H1 (cell line): ENCODE measurements around the gene TGM4. TPM values are rescaled to one million over a fixed set of nuclear protein-coding genes. Genes with fewer than 3 reads are reported as not detected.

ENCODE experiments used
- CTCF ChIA-PET: fragments of 300-600 bp; sonication (Branson Sonifier 250); formaldehyde crosslinking; loops from one replicate; lab custom pipeline; 2021; ENCODE audit not compliant: partially characterized antibody; lab: Charles Lee
- POLR2A ChIA-PET: fragments of 300-600 bp; sonication (Branson Sonifier 250); formaldehyde crosslinking; loops from one replicate; lab custom pipeline; 2021; ENCODE audit warnings: inconsistent platforms; ENCODE audit not compliant: partially characterized antibody; lab: Charles Lee
- DNase-seq, 2 experiments: peaks; one replicate each; pipeline versions ENCODE4 v3.0.0 to v3.0.0-alpha.2; 2010 to 2022; ENCODE audit warnings: low spot score in 2 of 2, low read depth in 1 of 2, mixed read lengths in 1 of 2
- FAIRE-seq: peaks from 2 replicates; lab custom pipeline; 2011; peaks lifted over from hg19 to GRCh38; lab: Jason Lieb, UNC
- H2AFZ ChIP-seq: 2 replicates; pipeline ENCODE4 v1.8.1; 2012; ENCODE audit warnings: low read length, inconsistent platforms
- H2AK5ac ChIP-seq: 2 replicates; pipeline ENCODE4 v1.6.1; 2013; ENCODE audit warnings: low read depth, low read length
- H2BK120ac ChIP-seq: replicated peaks from 2 replicates; pipeline ENCODE3; 2013; ENCODE audit warnings: low read depth, low read length, inconsistent platforms
- H2BK12ac ChIP-seq: 2 replicates; pipeline ENCODE4 v1.6.1; 2013; ENCODE audit warnings: low read depth, low read length
- H2BK15ac ChIP-seq: 2 replicates; pipeline ENCODE4 v1.6.1; 2013; ENCODE audit warnings: low read length
- H2BK20ac ChIP-seq: 2 replicates; pipeline ENCODE4 v1.6.1; 2013; ENCODE audit warnings: low read length
- H2BK5ac ChIP-seq: 2 replicates; pipeline ENCODE4 v1.6.1; 2013; ENCODE audit warnings: low read depth, low read length
- H3K14ac ChIP-seq: 2 replicates; pipeline ENCODE4 v1.6.1; 2013; ENCODE audit warnings: inconsistent platforms; ENCODE audit not compliant: insufficient read length
- H3K18ac ChIP-seq: 2 replicates; pipeline ENCODE4 v1.6.1; 2013; ENCODE audit warnings: low read length; ENCODE audit errors: extremely low read depth
- H3K23ac ChIP-seq: 2 replicates; pipeline ENCODE4 v1.6.1; 2013; ENCODE audit warnings: inconsistent platforms; ENCODE audit not compliant: insufficient read length
- H3K23me2 ChIP-seq: 2 replicates; pipeline ENCODE4 v1.6.1; 2013; ENCODE audit warnings: low read depth, low read length
- H3K27ac ChIP-seq: 2 replicates; pipeline ENCODE4 v1.6.1; 2011; ENCODE audit warnings: low read depth, low read length, inconsistent platforms
- H3K27me3 ChIP-seq, 4 experiments: replicated peaks in 1 of 4; 1 replicate in 1 of 4; 2 replicates in 3 of 4; pipeline versions ENCODE4 v1.6.1 to v1.8.1; 2011 to 2013; ENCODE audit warnings: low read length in 3 of 4, mild to moderate bottlenecking in 3 of 4, inconsistent platforms in 2 of 4, mixed read lengths in 2 of 4, moderate library complexity in 1 of 4; ENCODE audit not compliant: control insufficient read depth in 3 of 4, insufficient read depth in 3 of 4; ENCODE audit errors: extremely low read depth in 1 of 4
- H3K36me3 ChIP-seq, 4 experiments: 2 replicates each; pipeline versions ENCODE4 v1.6.1 to v1.8.1; 2011 to 2013; ENCODE audit warnings: mild to moderate bottlenecking in 4 of 4, low read length in 3 of 4, moderate library complexity in 2 of 4, control low read depth in 1 of 4, inconsistent platforms in 1 of 4; ENCODE audit not compliant: insufficient read depth in 4 of 4, control insufficient read depth in 2 of 4
- H3K4ac ChIP-seq: replicated peaks from 2 replicates; pipeline ENCODE3; 2013; ENCODE audit warnings: low read length, low read depth, mixed read lengths, inconsistent platforms; ENCODE audit not compliant: insufficient read length
- H3K4me1 ChIP-seq, 4 experiments: replicated peaks in 1 of 4; 1 replicate in 1 of 4; 2 replicates in 3 of 4; pipeline versions ENCODE4 v1.6.1 to v1.8.1; 2011 to 2013; ENCODE audit warnings: low read length in 3 of 4, inconsistent platforms in 2 of 4, mixed read lengths in 1 of 4; ENCODE audit not compliant: insufficient read depth in 4 of 4, control insufficient read depth in 3 of 4
- H3K4me2 ChIP-seq, 2 experiments: 2 replicates each; pipeline versions ENCODE4 v1.6.1 to v1.8.1; 2011 to 2013; ENCODE audit warnings: low read depth in 2 of 2, low read length in 2 of 2, control low read depth in 1 of 2, inconsistent platforms in 1 of 2, mild to moderate bottlenecking in 1 of 2; ENCODE audit not compliant: insufficient read depth in 1 of 2
- H3K4me3 ChIP-seq, 4 experiments: fragments of 200-600, 300-600 bp in 1 of 4; sonication (generic), shearing (Covaris generic), sonication (Bioruptor Twin) in 1 of 4; 2 replicates each; pipeline versions ENCODE4 v1.5.1 to v1.8.1; 2011 to 2016; ENCODE audit warnings: low read length in 4 of 4, low read depth in 3 of 4, control low read depth in 2 of 4, inconsistent platforms in 2 of 4, mild to moderate bottlenecking in 2 of 4, mixed read lengths in 1 of 4, moderate library complexity in 1 of 4; ENCODE audit not compliant: insufficient read depth in 2 of 4; ENCODE audit errors: extremely low read depth in 1 of 4
- H3K56ac ChIP-seq: replicated peaks from 2 replicates; pipeline ENCODE3; 2013; ENCODE audit warnings: low read depth, mild to moderate bottlenecking, mixed read lengths, low read length, inconsistent platforms; ENCODE audit not compliant: insufficient read length
- H3K79me1 ChIP-seq: 2 replicates; pipeline ENCODE4 v1.6.1; 2013; ENCODE audit warnings: low read depth, low read length, control low read depth
- H3K79me2 ChIP-seq, 2 experiments: 2 replicates each; pipeline versions ENCODE4 v1.6.1 to v1.8.1; 2012 to 2013; ENCODE audit warnings: low read length in 2 of 2, mild to moderate bottlenecking in 2 of 2, inconsistent platforms in 1 of 2; ENCODE audit not compliant: insufficient read depth in 2 of 2, control insufficient read depth in 1 of 2
- H3K9ac ChIP-seq, 4 experiments: replicated peaks in 1 of 4; 1 replicate in 1 of 4; 2 replicates in 3 of 4; pipeline versions ENCODE4 v1.6.1 to v1.8.1; 2011 to 2013; ENCODE audit warnings: low read depth in 3 of 4, low read length in 3 of 4, control low read depth in 2 of 4, mild to moderate bottlenecking in 2 of 4, moderate library complexity in 2 of 4, inconsistent platforms in 1 of 4; ENCODE audit errors: extremely low read depth in 1 of 4
- H3K9me3 ChIP-seq, 2 experiments: 2 replicates each; pipeline versions ENCODE4 v1.6.1 to v1.8.1; 2012 to 2013; ENCODE audit warnings: mild to moderate bottlenecking in 2 of 2, moderate library complexity in 2 of 2, control low read depth in 1 of 2, inconsistent platforms in 1 of 2, low read depth in 1 of 2, low read length in 1 of 2, mixed read lengths in 1 of 2; ENCODE audit not compliant: insufficient read depth in 2 of 2
- H4K20me1 ChIP-seq, 2 experiments: replicated peaks in 1 of 2; 2 replicates each; pipeline versions ENCODE3 to v1.8.1; 2011 to 2013; ENCODE audit warnings: inconsistent platforms in 2 of 2, low read length in 2 of 2, mild to moderate bottlenecking in 1 of 2; ENCODE audit not compliant: insufficient read depth in 2 of 2, control insufficient read depth in 1 of 2
- H4K5ac ChIP-seq: 2 replicates; pipeline ENCODE4 v1.6.1; 2013; ENCODE audit warnings: low read length, low read depth, mixed read lengths, inconsistent platforms; ENCODE audit not compliant: insufficient read length
- H4K8ac ChIP-seq: 2 replicates; pipeline ENCODE4 v1.8.0; 2013; ENCODE audit warnings: mild to moderate bottlenecking, moderate library complexity, low read length, inconsistent platforms; ENCODE audit not compliant: insufficient read depth; ENCODE audit errors: extremely low read depth
- H4K91ac ChIP-seq: replicated peaks from 2 replicates; pipeline ENCODE3; 2013; ENCODE audit warnings: low read length, mixed read lengths, inconsistent platforms; ENCODE audit not compliant: insufficient read length
- ASH2L ChIP-seq: fragments of 200-600, 300-600 bp; sonication (generic); IDR thresholded peaks from one replicate; pipeline ENCODE4 v1.7.1; 2017; ENCODE audit warnings: low read length
- BACH1 ChIP-seq: IDR thresholded peaks from 2 replicates; pipeline ENCODE4 v1.6.1; 2012; ENCODE audit warnings: low read length, improper control_type of control experiment
- CEBPB ChIP-seq: IDR thresholded peaks from 2 replicates; pipeline ENCODE4 v1.6.1; 2012; ENCODE audit warnings: low read depth, low read length
- CTBP2 ChIP-seq: IDR thresholded peaks from 2 replicates; pipeline ENCODE4 v1.7.0; 2011; ENCODE audit warnings: borderline replicate concordance, mild to moderate bottlenecking, moderate library complexity, mixed read lengths, low read length; ENCODE audit not compliant: insufficient read depth, insufficient read length
- JUN ChIP-seq: IDR thresholded peaks from 2 replicates; pipeline ENCODE4 v1.6.1; 2011; ENCODE audit warnings: low read depth, mild to moderate bottlenecking, improper control_type of control experiment, low read length
- PHF8 ChIP-seq: fragments of 200-600 bp; sonication (generic); conservative IDR thresholded peaks from 2 replicates; pipeline ENCODE4 v1.7.1; 2012; ENCODE audit warnings: low read depth, mild to moderate bottlenecking, inconsistent platforms, low read length, moderate library complexity
- RAD21 ChIP-seq, 2 experiments: IDR thresholded peaks in 1 of 2; conservative IDR thresholded peaks in 1 of 2; 2 replicates each; pipeline ENCODE4 v1.6.1; 2011; ENCODE audit warnings: low read depth in 2 of 2, low read length in 2 of 2, improper control_type of control experiment in 1 of 2, inconsistent platforms in 1 of 2, mild to moderate bottlenecking in 1 of 2, moderate library complexity in 1 of 2
- SIX5 ChIP-seq: IDR thresholded peaks from 2 replicates; pipeline ENCODE4 v1.6.1; 2011; ENCODE audit warnings: mild to moderate bottlenecking, low read depth, low read length
- WGBS, 2 experiments: shearing (Covaris generic) in 1 of 2; methylation state at CpG; one replicate each; pipeline versions ENCODE4 v1.1.6 to v1.1.7; 2013 to 2015; ENCODE audit warnings: low lambda C conversion rate in 2 of 2, mixed read lengths in 2 of 2, inconsistent platforms in 1 of 2, low coverage in 1 of 2, missing lambda C conversion rate in 1 of 2; ENCODE audit not compliant: insufficient replicate concordance in 2 of 2, insufficient coverage in 1 of 2, insufficient read length in 1 of 2; ENCODE audit errors: extremely low coverage in 1 of 2, missing lambda C conversion rate in 1 of 2; 5-methylcytosine and 5-hydroxymethylcytosine counted together
- polyA plus RNA-seq, 7 experiments: library from polyadenylated mRNA; depleted of rRNA in 3 of 7; stranded (reverse) in 5 of 7; unstranded in 2 of 7; fragments of >200 nt in 5 of 7; fragments of 200-250 nt in 2 of 7; gene quantifications; 1 replicate in 5 of 7; 2 replicates in 1 of 7; 4 replicates in 1 of 7; pipeline versions ENCODE4 v1.2.1 to v1.2.3, GENCODE V29; 2011 to 2013; ENCODE audit warnings: missing spikeins in 2 of 7, mixed read lengths in 2 of 7
- total RNA-seq: library from RNA; stranded (reverse); fragmentation: NEBNext Ultra II Directional; extraction: Animal tissue kit (Norgen Biotek cat#: 25700); gene quantifications from 2 replicates; pipeline ENCODE4 v1.2.1, GENCODE V29; 2021
- TF ChIP-seq, protein P1 (sequence below): IDR thresholded peaks from 2 replicates; pipeline ENCODE4 v1.6.1; 2012; ENCODE audit warnings: low read length, inconsistent platforms
- TF ChIP-seq, protein P2 (sequence below): IDR thresholded peaks from 2 replicates; pipeline ENCODE4 v1.6.1; 2011; ENCODE audit warnings: low read depth, mild to moderate bottlenecking, low read length; ENCODE audit not compliant: insufficient read depth

TGM4 gene
- total and polyA plus RNA-seq, 2 of the 8 experiments (the other 6 are each of a cell fraction or from before 2014, with no cell fraction given): 0.02 TPM; not detected in 1

- no peak overlapping the region for H3K23ac ChIP-seq
- no peak overlapping the region for H4K91ac ChIP-seq
- ChIA-PET CTCF (interaction anchor here (3.9 kb wide), 1 partner anchor 13 kb away, joined by 17 read pairs; no protein-coding TSS in a partner anchor), POLR2A (no interaction called here)
- H3K9ac ChIP-seq: no peak overlapping the region
- H3K27me3 ChIP-seq: no peaks in the 10 kb centered on the region
- H3K23me2 ChIP-seq: no peaks in the 10 kb centered on the region
- H2BK20ac ChIP-seq: no peak overlapping the region
- no peak overlapping the region for H3K56ac ChIP-seq
- no peaks in the 10 kb centered on the region for H3K4me1 ChIP-seq
- H4K8ac ChIP-seq: no peak overlapping the region
- no peak overlapping the region for H2BK120ac ChIP-seq
- H3K36me3 ChIP-seq: no peaks in the 10 kb centered on the region
- H2BK12ac ChIP-seq: no peak overlapping the region
- no peak overlapping the region for H3K4me3 ChIP-seq
- H3K79me2 ChIP-seq: no peaks in the 10 kb centered on the region
- no peaks in the 10 kb centered on the region for H3K9me3 ChIP-seq
- DNase-seq (no peak), FAIRE-seq (no peak)
- H3K27ac ChIP-seq: no peak overlapping the region
- no peaks in the 10 kb centered on the region for H3K79me1 ChIP-seq
- no peak overlapping the region for H4K5ac ChIP-seq
- H3K18ac ChIP-seq: no peak overlapping the region
- H3K4ac ChIP-seq: no peak overlapping the region
- H3K14ac ChIP-seq: no peak overlapping the region
- H2BK5ac ChIP-seq: no peak overlapping the region
- H2AK5ac ChIP-seq: no peak overlapping the region
- H2BK15ac ChIP-seq: no peak overlapping the region
- WGBS, 2 experiments: 88% methylated on average over 8 of the region's 8 CpGs; no CpG with 5 or more reads in 1 of the 2 experiments
- no peak overlapping the region for H2AFZ ChIP-seq
- peaks cover 0 to 2% of the 10 kb centered on the region in 2 experiments for H4K20me1 ChIP-seq
- H3K4me2 ChIP-seq: no peak overlapping the region
- TF ChIP-seq RAD21 (IDR thresholded peaks at IDR 0.05 in 1 of 2, conservative IDR thresholded peaks at IDR 0.05 in 1 of 2; ENCODE audit: low read depth in 2 of 2, low read length in 2 of 2): no peak
- no peak for TF ChIP-seq BACH1
- no peak for TF ChIP-seq SIX5
- TF ChIP-seq, protein P1, sequence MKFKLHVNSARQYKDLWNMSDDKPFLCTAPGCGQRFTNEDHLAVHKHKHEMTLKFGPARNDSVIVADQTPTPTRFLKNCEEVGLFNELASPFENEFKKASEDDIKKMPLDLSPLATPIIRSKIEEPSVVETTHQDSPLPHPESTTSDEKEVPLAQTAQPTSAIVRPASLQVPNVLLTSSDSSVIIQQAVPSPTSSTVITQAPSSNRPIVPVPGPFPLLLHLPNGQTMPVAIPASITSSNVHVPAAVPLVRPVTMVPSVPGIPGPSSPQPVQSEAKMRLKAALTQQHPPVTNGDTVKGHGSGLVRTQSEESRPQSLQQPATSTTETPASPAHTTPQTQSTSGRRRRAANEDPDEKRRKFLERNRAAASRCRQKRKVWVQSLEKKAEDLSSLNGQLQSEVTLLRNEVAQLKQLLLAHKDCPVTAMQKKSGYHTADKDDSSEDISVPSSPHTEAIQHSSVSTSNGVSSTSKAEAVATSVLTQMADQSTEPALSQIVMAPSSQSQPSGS: no peak
- TF ChIP-seq, protein P2, sequence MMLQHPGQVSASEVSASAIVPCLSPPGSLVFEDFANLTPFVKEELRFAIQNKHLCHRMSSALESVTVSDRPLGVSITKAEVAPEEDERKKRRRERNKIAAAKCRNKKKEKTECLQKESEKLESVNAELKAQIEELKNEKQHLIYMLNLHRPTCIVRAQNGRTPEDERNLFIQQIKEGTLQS: no peak
- no peak for TF ChIP-seq PHF8
- TF ChIP-seq ASH2L: no peak
- TF ChIP-seq JUN: no peak
- no peak for TF ChIP-seq CEBPB
- TF ChIP-seq CTBP2: no peak
Observed at GRCh38 chr3:44870375-44871061, 3.9 kb upstream of the TGM4 start.
